ENCODE measurements around the gene ANP32A.
A peak's percentile ranks its signal among the peaks of the same experiment; 100 is the strongest.
"Not testable (repeated sequence)": the region's sequence is repeated elsewhere in the genome, so short reads cannot be mapped to it uniquely, and the experiment has no call there.

ANP32A gene

DNA sequence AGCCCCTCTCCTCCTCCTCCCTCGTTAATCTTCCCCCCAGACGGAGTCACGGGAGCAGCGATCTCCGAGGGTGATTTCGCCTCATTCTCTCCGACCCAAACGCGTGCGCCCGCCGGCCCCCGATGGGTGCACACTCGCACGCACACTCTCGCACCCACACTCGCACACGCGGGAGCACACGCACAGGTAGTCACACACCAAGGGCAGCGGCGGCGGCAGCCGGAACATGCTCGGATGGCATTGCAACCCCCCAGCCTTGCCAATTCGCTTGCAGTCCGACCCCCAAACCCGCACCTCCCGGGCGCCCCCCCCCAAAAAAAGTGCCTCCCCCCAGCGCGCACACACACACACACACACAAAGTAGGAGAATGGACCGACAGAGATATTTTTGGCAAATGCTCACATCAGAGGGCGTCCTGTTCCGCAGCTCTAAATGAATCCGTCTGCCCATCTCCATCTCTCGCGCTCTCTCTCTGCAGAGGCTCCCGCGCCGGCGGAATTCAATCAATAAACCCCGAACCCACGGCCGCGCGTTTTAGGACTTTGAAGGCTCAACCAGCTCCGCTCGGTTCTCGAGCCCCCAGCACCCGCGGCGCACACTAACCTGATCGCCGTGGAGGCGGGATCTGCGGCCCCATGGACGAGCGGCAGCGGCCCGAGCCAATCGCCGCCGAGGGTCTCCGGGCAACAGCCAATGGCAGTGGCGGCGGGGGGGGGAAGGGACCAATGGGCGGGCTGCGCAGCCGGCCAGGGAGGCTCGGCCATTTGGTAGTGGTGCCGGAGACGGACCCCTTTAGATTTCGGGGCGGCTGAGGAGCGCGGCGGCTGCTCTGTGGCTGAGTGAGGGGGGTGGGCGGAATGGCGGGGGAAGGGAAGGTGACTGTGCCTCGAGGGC is at the start of gene ANP32A:
ANP32A (minus strand) TSS at position 601 of the 895 bp plus-strand sequence; CDS start at position 457, 144 bp downstream.
- DNase-seq = peak; percentile 88

DNA sequence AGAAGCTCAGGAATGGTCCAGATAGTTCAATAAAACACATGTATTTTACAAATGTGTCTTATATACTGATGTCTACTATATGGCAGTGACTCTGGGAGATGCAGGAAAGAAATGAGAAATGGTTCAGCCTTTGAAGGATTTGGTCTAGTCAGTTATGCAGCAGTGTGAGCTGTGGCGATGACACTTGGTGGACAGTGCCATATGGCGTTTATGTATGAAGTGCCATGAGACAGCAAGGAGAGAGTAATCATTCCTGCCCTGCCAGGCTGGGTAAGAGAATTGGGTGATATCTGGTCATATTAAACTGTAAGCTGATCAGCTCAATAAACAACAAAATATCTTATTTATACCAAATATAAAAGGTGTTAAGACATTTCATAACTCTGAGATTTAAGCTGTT is 47.6 kb upstream of the ANP32A start:
- DNase-seq = no peak

DNA sequence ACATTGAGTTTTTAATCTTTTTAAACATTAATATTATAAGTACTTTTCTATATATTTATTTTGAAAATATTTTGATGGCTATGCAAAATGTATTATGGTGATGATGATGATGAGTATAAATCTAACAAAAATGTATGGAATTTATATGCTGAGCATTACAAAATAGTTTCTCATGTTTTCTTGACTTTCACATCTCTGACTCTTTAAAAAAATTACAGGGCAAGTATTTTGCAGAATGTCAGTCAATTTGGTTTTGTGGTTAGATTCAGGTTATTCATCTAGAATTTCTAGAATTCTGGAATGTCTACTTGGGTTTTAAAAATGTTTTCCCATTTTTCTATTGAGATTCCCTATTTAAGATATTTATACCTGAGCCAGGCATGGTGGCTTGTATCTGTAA is 41.7 kb upstream of the ANP32A start:
- DNase-seq = no peak

DNA sequence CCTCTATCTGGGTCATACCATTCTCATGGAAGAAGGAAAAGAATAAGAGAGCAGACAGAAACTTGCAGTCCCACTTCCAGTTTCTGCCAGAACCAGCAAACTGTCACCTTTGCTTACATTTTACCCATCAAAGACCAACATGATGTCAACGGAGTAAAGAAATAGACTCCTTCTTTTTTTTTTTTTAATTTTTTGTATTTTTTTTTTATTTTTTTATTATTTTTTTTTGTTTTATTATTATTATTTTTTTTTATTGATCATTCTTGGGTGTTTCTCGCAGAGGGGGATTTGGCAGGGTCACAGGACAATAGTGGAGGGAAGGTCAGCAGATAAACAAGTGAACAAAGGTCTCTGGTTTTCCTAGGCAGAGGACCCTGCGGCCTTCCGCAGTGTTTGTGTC is 38.0 kb upstream of the ANP32A start:
- DNase-seq = not testable (repeated sequence)

DNA sequence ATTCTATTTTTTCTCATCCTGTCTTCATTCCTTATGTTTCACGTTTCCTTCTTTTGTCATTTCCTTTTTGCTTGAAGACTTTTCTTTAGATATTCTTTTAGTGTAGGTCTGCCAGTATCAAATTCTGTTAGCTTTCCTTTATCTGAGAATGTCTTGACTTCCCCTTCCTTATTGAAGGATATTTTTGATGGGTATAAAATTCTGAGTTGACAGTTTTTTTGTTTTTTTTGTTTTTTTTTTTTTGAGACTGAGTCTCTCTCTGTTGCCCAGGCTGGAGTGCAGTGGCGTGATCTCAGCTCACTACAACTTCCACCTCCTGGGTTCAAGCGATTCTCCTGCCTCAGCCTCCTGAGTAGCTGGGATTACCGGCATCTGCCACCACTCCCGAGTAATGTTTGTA is 36.7 kb upstream of the ANP32A start:
- DNase-seq = not testable (repeated sequence)

DNA sequence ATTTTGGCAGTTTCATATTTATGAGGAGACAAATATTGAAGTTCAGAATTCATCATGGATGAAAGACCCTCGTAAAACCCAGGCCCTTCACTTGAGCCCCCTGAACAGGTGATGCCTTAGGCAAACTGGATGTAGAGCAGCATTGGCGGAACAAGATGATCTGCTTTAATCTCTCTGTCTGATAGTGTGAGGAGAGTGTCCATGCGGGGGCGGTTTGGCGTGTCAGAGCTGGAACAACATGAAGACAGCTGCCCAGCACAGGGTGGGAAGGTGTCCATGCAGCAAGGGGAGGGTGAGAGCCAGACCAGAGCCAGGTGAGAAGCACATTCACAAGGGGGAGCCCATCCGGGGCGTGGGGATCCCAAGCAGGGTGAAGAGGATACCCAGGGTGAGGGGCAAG is 31.8 kb upstream of the ANP32A start:
- DNase-seq = no peak

DNA sequence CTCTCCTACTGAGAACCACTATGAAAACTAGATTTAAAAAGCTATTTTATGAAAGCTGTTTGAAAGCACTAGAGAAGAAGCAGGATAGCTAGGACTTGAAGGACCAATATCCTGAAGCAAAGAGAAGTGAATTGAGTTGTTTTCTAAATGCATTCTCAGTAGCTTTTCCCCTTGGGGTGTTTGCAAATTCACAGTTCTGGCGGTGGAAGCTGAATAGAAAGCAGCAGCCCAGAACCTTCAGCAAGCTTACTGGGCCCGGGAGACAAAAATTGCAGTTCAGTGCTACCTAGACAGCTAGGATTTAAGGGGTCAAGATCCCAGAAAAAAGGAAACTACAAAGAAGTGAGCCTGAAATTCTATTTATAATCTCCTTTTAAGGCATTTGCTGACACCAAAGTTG is 31.3 kb upstream of the ANP32A start:
- no peak for DNase-seq

DNA sequence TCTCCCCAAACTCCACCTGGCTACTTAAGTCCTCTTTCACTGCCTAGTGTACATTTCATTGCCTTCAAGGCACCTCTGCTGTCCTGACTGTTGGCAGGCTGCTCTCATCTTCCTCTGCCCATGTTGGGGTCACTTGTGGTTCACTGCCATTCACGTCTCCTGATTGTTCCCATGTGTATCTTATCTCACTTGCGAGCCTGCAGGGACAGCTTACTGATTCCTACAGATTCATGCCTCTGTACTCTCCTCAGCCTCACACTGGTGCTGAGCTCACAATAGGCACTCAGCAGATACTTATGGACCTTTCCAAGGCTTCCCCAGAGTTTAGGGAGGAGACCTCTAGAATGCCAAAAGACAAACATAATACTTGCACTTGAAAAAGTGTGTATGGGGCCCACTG is 28.8 kb upstream of the ANP32A start:
- no peak for DNase-seq

DNA sequence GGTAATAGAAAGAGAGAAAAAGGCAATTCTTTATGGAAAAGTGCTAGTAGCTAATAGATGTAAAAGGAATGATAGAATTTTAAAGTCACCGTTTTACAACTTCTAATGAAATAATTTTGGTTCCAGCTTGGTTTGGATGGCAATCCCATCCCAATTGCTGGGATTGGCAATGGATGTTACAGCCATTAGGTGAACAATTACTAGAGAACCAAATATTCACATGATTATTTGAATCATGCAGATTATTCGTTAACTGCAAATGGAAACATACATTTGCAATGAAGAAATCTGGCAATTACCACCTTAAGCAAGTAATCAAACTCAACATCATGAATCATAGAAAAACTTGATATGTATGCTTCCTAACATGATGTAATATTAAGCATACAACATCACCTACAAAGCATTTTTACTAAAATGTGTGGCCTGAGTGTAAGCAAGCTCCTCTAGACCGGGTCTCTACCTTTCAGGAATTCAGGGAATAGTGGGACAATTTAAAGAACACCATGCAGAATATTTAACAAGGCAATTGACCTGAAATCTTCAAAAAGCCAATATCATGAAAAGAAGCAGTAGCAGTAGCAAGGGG is 26.2 kb upstream of the ANP32A start:
- no peak for DNase-seq

DNA sequence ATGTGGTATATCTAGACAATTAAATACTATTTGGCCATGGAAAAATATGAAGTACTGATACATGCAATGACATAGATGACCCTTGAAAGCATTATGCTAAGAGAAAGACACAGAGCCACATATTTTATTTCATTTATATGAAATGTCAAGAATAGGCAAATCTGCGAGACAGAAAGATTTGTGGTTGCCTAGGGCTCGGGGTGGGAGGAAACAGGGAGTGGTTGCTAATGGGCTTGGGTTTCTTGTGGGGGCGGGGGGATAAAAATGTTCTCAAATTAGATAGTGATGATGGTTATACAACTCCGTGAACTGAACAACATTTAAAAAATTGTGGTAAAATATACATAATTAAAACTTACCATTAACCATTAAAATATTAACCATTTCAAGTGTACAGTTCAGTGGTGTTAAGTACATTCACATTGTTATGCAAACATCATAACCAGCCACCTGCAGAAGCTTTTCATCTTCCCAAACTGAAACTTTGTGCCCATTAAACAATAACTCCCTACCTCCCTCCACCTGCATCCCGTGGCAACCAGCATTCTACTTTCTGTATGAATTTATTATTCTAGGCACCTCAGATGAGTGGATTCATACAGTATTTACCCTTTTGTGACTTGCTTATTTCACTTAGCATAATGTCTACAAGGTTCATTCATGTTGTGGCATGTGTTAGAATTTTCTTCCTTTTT is 24.3 kb upstream of the ANP32A start:
- DNase-seq = no peak

DNA sequence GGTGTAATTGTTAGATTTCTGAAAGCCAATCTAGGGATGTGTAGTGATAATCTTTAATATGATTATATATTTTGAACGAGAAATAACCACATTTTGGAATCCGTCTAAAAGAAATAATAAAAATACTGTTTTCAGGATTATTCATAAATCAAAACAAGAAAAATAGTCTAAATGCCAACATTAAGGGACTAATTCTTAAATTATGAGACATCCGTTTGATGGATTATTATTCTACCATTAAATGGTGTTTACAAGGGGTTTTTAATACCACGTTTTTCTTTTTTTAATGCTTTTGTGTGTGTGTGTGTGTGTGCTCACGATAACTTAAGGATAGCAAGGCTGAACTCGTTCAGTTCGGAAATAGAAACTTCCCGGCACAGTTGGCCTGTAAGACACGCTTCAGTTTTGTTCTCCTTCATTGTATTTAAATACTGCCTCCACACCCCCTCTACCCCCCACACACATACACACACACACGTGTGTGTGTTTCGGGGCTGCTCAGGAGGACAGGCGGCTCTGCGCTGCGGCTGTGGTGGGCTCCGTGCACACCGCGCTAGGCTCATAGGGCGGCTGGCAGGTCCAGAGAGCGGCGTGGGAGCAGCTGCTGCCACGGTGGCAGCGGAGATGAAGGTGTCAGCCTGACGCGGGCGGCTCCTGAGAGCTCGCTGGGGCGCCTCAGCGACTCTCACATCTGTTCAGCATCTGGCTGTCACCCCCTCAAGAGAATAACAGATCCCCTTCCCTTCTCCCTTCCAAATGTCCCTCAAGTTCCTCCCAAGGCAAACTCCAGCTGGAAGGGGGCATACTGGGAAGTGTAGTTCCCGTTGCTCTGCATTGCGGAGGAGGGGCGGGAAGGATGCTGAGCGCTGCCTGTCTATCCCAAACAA is 23.0 kb upstream of the ANP32A start:
- no peak for DNase-seq

DNA sequence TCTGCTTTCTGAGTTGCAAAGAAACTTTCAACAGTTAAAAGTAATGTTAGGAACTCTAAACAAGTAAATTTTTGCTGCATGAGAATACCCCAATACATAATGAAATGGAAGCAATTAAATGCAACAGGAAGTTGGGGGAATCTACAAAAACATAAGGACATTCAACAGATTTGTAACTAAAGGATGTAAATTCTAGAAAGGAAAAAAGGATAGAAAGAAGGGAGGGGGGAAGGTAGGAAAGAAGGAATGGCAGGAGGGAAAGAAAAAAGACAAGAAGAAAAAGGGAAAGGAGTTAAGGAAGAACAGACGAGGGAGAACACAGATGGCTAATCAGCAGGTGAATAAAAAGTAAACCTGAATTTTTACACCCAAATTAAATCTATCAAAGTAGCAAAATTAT is 22.3 kb upstream of the ANP32A start:
- DNase-seq = no peak

DNA sequence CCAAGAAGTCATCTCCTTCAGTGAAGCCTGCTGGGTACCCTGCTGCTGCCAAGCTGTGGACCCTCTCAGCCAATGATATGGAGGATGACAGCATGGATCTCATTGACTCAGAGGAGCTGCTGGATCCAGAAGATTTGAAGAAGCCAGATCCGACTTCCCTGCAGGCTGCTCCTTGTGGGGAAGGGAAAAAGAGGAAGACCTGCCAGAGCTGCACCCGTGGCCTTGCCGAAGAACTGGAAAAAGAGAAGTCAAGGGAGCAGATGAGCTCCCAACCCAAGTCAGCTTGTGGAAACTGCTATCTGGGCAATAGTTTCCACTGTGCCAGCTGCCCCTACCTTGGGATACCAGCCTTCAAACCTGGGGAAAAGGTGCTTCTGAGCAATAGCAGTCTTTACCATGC is 13.7 kb upstream of the ANP32A start:
- no peak for DNase-seq

DNA sequence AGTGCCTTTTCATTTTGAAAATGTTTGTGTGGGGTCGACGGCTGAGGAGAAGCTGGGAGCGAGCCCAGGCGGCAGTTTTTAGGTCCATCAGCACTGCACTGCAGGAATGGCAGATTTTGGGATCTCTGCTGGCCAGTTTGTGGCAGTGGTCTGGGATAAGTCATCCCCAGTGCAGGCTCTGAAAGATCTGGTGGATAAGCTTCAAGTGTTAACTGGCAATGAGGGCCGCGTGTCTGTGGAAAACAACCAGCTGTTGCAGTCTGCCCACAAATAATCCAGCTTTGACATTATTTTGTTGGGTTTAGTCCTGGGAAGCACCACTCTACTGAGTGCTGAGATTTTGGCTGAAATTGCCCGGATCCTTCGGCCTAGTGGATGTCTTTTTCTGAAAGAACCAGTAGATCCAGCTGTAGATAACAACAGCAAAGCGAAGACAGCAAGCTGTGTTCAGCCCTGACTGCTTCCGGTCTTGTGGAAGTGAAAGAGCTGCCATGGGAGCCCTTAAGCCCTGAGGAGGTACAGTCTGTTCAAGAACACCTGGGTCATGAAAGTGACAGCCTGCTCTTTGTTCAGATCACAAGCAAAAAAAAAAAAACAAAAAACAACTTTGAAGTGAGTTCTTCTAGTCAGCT is 13.1 kb upstream of the ANP32A start:
- no peak for DNase-seq

DNA sequence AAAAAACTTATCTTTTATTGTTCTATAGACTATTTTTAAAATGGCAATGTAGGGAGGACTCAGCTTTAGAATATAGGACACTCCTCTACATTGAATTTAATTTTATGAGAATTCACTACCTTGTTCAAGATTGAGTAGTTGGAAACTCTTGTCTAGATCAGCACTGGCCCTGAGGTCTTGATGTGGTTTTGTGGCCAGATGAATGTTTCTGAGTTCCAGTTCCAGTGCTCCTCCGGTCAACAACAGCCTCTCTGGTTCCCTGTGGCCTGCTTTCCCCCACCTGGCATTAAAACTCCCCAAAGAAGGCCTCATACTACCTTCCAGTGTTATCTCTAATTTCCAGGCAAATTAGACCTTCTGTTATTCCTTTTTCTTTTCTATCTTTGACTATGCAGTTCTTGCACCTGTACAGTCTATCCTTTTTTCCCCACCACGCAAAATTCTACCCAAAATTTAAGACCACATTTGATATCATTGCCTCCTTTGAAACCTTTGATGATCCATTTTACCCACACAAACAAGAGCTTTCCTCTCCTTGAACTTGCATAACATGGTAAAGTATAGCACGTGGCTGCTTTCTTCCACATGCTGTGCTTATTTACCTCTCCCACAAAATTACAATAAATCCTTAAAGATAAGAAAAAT is 9.6 kb upstream of the ANP32A start:
- DNase-seq = no peak

DNA sequence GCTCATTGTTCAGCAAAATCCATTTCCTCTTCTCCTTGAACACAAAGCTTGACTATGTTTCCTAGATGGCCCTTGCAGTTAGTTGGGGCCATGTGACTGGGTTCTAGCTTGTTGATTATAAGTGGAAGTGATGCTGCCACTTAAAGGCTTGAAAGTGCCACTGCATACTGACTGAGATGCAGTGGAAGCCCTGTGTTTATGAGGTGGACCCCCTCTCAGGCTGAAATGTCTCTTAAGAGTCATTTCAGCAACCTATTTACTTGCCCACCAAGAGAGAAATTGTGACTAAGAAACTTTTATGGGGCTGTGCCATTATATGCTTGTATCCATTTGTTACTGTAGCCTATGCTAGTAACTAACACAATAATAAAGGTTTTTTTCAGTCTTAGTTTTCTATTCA is 8.4 kb upstream of the ANP32A start:
- no peak for DNase-seq

DNA sequence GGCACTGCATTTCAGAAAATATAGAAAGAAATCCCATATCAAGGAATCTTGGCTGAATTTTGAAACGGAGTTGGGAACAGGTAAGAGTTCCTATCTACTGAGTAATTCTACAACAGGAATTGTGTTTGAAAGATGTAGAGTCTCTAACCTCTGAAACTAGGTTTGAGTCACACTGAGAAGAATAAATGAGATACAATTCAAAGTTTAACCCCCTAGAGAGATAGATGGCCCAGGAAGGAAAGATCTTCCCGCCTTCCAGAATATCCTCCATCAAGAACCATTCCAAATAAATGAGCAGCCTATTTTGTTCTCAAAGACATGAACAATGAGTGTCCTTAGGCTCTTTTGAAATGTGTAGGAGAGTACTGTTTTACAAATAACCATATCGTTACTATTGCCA is 2.9 kb upstream of the ANP32A start:
- DNase-seq = no peak

DNA sequence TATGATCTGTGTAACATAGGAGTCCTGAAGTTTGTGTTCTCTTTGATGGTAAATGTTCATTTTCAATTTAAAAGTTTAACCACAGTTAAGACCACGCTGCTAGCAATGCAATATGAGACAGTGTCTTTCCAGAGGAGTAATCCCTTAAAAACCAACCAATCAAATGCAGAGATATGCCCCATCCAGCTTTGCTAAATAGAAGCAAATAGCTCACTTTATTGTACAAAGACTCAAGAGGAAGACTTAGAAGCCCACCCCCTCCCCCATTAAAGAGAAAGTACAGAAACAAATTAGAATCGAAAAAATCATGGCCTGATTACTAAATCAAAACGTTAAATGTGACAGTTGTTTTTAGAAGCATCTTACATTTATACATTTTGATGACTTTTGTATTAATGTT is 2.1 kb upstream of the ANP32A start:
- DNase-seq = no peak

DNA sequence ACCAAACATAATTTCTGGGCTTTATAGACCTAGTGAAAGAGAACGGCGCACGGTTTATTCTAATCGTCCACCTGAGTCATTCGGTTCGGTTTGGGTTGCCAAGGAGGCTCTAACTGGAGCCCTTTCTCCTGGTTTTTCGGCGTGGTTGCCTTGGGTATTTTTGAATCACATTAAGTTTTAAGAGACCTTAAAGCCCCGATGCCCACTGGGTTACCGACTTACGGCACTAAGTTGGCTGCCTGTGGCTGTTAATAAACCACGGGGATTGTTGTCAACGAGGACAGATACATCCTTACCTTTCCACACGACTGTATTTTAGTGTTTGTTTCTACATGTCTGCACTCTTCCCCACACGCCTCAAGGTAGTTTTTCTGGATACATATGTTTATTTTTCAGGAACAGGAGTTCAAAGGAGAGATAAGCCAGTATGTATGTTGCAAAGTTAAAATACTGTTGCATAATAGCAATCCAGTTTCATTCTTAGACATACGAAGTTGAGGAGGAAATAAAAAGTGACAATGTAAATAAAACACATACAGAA is 1.2 kb upstream of the ANP32A start:
- no peak for DNase-seq

DNA sequence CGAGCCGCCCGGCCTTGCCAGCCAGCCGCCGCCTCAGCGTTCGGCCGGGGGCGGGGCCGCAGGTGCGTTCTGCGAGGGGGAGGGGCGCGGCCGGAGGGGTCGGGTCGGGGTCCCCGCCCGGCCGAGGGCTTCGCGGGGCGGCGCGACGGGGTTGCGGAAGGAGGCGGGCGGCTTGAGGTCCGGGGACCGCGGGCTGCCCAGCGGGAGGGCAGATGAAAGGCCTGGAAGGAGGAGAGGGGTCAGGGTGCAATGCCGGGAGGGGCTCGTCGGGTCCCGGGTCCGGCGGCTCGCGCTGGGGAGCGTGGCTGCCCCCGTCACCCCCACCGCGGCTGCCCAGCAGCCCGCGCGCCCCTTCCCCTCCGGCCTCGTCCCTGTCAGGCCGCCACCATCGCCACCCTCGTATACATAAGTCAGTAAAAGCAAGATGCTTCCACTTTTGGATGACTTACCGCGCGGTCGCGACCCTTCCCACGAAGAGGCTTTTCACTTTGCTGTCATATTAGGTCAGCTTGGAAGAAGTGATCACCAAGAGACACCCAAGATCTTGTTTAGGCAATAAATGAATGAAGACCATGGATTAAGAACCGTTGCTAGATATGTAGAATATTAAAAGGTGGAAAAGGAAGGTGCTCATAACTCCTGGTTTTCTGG is 620 bp upstream of the ANP32A start:
- no peak for DNase-seq

Data from GOT3 (cell line).